CD4-positive, alpha-beta T cell treated with Interleukin-10 for 1 hour (primary cell): Measurements from ENCODE around the gene ARL15.

Source experiments
- DNase-seq: peaks from one replicate; pipeline ENCODE4 v3.0.0-alpha.2; 2020

The ARL15 gene

GRCh38 chr5:53927668-53928247 lies 382.6 kb downstream of the ARL15 start:
- DNase-seq, result no peak

GRCh38 chr5:53926026-53926425 lies 384.3 kb downstream of the ARL15 start:
- no peak for DNase-seq

GRCh38 chr5:53924392-53924791 lies 386.0 kb downstream of the ARL15 start:
- DNase-seq, result no peak

- no peak for DNase-seq
Observed at GRCh38 chr5:53923961-53924360, 386.4 kb downstream of the ARL15 start.

GRCh38 chr5:53922508-53923498 lies 387.6 kb downstream of the ARL15 start:
- no peak for DNase-seq

GRCh38 chr5:53917826-53918225 lies 392.5 kb downstream of the ARL15 start:
- DNase-seq, result no peak

- DNase-seq, result no peak
Observed at GRCh38 chr5:53917095-53917494, 393.3 kb downstream of the ARL15 start.

GRCh38 chr5:53915120-53915519 lies 395.3 kb downstream of the ARL15 start:
- DNase-seq, result no peak

GRCh38 chr5:53913941-53914340 lies 396.4 kb downstream of the ARL15 start:
- DNase-seq, result no peak

- no peak for DNase-seq
Observed at GRCh38 chr5:53908757-53909156, 401.6 kb downstream of the ARL15 start.

- no peak for DNase-seq
Observed at GRCh38 chr5:53907827-53908226, 402.5 kb downstream of the ARL15 start.

GRCh38 chr5:53906736-53907135 lies 403.6 kb downstream of the ARL15 start:
- DNase-seq, result no peak

- no peak for DNase-seq
Observed at GRCh38 chr5:53902296-53902907, 408.0 kb downstream of the ARL15 start.

- no peak for DNase-seq
Observed at GRCh38 chr5:53900677-53901076, 409.7 kb downstream of the ARL15 start.

GRCh38 chr5:53895091-53895683 lies 415.2 kb downstream of the ARL15 start:
- DNase-seq, result no peak

GRCh38 chr5:53893626-53894025 lies 416.7 kb downstream of the ARL15 start:
- no peak for DNase-seq

- no peak for DNase-seq
Observed at GRCh38 chr5:53892224-53892623, 418.1 kb downstream of the ARL15 start.

GRCh38 chr5:53891159-53891558 lies 419.2 kb downstream of the ARL15 start:
- DNase-seq, result no peak

- DNase-seq, result no peak
Observed at GRCh38 chr5:53890490-53890889, 419.9 kb downstream of the ARL15 start.

GRCh38 chr5:53884844-53885243 lies 425.5 kb downstream of the ARL15 start:
- DNase-seq, result no peak

- no peak for DNase-seq
Observed at GRCh38 chr5:53884417-53884816, 426.0 kb downstream of the ARL15 start.

- DNase-seq, result no peak
Observed at GRCh38 chr5:53882676-53883031, 427.7 kb downstream of the ARL15 start.

- DNase-seq, result no peak
Observed at GRCh38 chr5:53882006-53882675, 428.2 kb downstream of the ARL15 start.
